ENCODE measurements around the gene CNPY2.
A peak's percentile ranks its signal among the peaks of the same experiment; 100 is the strongest.
"Not testable (repeated sequence)": the region's sequence is repeated elsewhere in the genome, so short reads cannot be mapped to it uniquely, and the experiment has no call there.

CNPY2 gene

DNA sequence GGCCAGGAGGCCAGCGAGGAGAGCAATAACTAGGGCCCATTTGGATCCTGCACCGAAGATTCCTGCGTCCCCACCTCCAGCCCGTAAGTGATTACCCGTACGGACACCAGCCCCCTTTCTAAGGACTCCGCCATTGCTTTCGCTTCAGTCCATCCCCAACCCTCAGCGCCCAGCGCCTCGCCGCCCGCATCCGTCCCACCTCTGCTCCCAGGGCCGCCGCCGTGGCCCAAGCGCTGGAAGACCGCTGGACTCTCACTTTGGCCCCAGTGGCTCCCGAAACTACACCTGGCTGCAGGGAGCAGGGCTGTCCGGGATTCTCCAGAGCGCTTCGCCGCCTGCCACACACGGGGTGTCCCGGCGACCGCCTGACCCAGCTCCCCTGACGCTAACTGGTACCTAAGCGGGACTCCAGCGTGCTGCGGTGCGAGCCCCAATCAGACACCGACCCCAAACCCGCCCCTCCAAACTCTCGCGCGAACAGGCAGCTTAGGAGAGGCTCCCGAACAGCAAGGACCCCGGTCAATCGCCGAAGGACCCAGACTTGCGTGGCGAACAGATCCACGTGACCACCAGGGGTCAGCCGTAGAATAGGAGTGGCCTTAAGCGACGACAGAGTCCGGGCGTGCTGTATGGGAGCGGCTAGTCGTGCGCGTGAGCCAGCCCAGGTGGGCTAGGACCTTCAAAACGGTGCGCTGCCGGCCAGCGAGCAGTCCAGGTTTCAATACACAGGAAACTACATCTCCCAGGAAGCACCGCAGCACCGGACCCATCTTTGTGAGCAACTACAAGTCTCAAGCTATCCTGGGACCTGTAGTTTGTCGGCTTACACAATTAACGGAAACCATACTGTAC lies at the start of gene CNPY2:
TSS of gene CNPY2 (minus strand) at position 367 of the 852 bp plus-strand sequence. CDS start 771 bp downstream, outside the sequence.
- peak; percentile 98 for DNase-seq

DNA sequence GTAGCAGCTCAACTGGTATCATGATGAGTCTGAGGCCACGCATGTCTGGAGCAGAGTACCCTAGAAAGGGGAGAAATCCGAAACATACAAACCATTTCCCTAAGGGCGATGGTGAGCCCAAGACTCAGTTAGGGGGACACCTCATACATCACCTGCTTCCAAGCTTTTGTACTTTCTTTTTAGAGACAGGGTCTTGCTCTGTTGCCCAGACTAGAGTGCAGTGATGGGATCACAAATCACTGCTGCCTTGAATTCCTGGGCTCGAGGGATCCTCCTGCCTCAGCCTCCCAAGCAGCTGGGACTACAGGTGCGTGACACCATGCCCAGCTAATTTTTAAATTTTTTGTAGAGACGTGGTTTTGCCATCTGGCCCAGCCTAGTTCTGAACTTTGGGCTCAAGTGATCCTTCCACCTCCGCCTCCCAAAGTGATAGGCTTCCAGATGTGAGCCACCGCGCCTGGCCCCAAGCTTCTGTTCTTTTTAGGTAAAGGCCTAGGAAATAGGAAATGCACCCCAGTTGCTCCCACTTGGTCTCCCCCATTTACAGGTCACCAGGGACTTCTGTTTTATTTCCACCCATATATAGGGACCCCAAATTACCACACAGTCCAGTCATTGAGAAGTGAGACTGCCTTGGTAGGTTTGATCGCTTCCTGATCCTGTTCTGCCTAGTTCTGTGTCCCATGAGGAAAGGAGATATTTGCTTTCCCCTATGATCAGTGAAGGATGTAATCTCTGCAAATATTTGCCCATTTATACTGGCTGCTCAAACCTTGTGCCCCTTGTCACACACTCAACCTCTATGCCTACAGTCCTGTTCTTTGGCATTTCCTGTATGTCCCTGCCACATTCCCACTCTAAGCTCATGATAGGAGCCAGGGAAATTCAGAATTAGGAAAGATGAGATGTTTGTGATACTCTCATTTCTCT lies 46.6 kb upstream of the CNPY2 start, which contains the start of gene APOF:
TSS of gene APOF (minus strand) at position 728 of the 930 bp plus-strand sequence. CDS start at position 616, 112 bp downstream.
- DNase-seq = no peak

DNA sequence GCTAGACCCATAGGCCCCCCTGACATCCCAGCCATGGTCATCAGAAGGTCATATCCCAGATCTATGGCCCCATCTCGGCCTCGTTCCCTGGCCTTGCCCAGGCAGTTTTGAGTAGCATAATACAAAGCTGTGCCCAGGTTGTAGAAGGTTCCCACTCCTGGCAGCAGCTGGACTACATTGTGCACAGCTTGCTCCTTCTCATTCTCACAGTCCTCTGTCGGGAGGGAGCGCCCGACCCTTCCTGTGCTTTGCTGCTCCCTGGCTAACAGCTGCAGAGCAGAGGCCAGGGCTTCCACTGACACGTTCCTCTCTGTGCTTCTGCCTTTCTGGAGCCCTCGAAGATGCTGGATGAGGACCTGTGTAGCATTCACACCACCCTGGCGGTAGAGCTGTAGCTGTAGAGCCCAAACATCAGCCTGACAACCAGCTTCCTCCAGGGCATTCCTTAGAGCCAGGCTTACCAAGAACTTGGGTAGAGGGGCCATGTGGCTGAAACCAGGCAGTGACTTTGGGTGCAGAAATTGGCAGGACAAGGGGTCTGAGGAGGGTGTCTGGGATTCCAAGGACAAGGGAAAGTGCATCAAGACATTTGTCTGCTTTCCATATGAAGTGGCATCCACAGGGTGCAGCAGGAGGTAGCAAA lies 45.8 kb upstream of the CNPY2 start:
- no peak for DNase-seq

DNA sequence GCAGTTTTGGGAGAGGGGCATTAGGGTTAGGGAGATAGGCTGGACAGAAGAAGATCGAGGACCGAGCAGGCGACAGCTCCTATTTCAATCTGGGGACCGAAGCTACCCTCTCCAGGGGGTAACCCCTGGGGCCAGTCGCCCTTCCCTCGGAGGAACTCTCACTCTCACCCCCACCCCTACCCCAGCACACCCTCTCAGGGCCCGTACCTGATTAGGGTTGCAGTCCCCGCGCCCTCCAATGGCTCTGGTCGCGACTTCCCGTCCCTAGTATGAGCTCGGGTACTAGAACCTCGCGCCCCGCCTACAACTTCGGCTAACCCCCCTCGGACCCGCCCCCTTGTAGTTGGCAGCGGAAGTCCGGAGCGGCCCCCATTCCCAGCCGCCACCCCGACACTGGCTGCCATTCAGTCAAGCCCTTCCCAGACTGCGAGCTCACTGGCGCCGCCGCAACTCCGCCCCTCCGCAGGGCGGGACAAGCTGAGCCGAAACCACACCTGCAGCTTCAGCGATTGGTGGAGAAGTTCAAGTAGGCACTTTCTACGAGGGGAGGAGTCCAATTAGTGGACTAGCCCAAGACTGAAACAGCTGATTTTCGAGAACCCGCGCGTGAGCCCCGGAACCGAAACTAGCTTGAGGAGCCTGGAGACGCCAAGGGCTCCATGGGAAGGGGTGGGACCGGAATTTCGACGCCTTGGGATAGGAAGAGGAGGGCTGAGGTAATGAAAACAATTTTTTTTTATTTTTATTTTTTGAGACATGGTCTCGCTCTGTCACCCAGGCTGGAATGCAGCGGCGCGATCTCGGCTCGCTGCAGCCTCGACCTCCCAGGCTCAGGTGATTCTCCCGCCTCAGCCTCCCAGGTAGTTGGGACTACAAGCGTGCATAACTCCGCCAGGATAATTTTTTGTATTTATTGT lies 44.3 kb upstream of the CNPY2 start, which contains the start of gene STAT2:
TSS of gene STAT2 (minus strand) at position 257 of the 917 bp plus-strand sequence. CDS start 3,536 bp downstream, outside the sequence.
- peak; percentile 100 for DNase-seq

DNA sequence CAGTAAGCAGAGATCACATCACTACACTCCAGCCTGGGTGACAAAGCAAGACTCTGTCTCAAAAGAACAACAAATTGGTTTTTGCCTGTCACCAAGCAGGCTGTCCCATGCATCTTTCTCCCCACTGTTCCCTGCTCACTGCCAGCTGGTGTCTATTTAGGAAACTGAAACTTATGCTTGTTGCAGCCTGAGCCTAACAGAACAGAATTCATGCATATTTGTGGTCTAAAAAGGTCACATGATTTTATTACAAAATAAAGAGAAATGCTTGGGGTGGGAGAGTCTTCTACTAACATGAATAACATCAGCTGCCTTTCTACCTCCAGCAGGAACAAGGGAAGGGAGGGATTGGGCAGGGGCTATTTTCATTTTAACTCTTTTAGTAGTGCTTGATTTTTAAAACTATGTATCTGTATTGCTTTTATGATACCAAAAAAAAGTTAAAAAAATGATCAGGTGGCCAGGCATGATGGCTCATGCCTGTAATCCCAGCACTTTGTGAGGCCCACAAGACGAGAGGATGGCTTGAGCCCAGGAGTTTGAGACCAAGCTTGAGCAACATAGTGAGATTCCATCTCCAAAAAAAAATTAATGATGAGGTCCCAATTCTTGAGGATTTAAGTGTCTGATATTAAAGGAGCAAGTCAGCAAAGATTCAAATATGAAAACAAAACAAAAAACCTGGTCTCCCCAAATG lies 43.2 kb upstream of the CNPY2 start:
- no peak for DNase-seq

DNA sequence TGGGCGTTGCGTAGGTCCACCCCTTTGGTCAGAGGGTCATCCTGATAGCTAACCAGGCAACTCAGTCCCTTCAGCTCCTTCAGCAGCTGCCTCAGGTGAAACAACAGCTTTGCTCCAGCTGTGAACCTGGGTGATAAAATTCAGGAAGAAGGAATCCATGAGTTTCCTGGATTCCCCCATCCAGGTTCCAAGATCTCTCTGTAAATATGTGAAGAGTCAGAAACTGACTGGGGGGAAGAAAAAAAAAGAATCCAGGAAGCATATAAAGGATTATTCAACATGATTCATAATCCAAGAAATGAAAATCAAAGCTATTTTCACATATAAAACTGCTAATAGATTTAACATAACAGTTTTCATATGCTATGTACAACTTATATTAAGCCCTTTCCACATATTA lies 35.5 kb upstream of the CNPY2 start:
- DNase-seq = no peak

DNA sequence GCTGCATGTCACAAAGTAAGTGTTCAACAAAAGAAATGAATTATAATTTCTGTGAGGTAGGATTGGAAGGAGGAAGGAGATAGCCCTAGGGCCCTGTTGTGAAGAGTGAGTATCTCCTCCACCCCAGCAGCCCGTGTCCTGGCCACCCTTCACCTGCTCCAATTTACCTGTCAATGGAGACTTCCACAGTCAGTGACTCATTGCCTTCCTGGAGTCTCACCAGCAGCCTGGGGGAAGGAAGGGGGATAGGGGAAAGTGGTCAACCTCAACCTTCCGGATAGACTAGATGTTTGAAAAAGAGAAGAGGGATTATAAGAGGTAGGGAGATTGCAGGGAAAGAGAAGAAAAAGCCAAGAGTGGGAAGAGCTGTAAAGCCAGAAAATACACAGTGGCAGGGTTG lies 34.9 kb upstream of the CNPY2 start:
- DNase-seq = no peak

DNA sequence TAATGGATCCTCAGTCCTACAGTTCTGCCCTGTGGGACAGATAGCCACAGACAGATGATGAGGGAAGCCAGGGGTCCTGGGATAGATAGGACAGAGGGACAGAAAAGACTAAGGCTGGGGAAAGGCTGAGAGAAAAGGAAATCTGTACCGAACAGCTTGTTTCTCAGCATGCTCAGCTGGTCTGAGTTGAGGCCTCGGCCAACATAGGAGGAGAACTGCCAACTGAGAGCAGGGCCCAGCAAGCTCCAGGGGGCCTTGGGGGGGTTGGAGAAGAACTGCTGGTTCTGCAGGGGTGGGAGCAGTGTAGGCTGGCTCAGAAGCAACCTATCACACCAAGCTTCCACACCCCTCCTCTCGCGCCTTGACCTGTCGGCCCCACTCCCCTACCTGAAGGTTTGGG lies 33.0 kb upstream of the CNPY2 start:
- no peak for DNase-seq

DNA sequence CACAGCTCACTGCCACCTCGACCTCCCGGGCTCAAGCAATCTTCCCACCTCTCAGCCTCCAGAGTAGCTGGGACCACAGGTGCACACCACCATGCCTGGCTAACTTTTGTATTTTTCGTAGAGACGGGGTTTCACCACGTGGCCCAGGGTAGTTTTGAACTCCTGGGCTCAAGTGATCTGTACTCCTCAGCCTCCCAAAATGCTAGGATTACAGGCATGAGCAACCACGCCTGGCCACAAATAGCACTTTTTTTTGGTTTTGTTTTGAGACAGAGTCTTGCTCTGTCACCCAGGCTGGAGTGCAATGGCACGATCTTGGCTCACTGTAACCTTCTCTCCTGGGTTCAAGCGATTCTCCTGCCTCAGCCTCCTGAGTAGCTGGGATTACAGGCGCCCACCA lies 31.5 kb upstream of the CNPY2 start:
- not testable (repeated sequence) for DNase-seq

DNA sequence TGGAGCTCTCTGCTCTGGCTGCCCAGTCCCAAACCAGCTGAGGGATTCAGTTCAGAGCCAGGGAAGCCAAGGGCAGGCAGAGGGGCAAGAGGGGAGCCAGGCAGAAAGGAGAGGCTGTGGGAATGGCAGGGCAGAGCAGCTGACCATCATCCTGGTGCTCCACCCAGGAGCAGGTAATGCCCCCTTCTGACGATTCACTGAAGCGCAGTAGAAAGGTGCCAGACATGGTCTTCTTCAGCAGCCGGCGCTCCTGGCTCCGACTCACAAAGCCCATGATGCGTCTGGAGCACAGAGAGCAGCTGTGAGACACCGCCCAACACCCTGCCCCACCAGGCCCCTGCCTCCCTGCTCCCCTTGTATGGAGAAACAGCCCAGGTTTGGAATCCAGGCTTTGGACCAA lies 30.9 kb upstream of the CNPY2 start:
- no peak for DNase-seq

DNA sequence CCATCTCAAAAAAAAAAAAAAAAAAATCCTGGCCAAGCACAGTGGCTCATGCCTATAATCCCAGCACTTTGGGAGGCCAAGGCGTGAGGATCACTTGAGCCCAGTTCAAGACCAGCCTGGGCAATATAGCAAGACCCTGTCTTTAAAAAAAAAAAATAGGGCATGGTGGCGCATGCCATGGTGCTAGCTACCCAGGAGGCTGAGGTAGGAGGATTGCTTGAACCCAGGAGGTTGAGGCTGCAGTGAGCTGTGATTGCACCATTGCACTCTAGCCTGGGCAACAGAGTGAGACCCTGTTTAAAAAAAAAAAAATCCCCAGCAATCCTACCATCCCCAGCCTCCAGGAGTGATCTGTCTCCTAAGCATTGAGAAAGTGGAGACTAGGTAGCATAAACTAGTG lies 26.5 kb upstream of the CNPY2 start:
- not testable (repeated sequence) for DNase-seq

DNA sequence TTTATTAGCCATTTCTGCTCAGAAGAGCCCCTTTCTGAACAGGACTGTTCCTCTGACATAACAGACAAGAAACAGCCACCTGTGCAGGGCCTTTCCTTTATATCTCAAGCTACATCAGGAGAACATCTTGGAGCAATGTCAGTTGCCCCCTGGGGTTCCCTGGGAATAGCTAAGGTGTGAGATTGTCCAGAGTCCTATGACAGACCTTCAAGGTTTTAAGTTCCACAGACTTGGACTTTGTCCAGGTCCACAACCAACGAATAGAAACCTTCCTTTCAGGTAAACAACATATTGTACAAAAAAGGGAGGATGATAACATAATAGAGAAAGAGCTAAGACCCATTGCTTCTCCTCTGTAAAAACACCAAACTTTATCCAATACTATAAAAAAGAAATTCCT lies 25.8 kb upstream of the CNPY2 start:
- DNase-seq = no peak

DNA sequence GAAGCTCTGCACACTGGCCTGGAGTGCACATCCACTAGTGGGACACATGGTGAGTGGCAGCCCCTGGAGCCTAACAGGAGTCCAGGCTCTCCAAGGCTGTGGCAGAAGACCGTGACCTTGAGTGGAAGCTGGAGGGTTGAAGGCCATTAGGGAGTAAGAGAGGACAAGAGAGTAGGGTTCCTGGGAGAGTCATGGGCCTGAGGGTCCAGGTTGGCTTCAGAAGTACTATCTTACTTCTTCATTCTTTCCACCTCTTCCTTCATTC lies 23.3 kb upstream of the CNPY2 start:
- DNase-seq = no peak

DNA sequence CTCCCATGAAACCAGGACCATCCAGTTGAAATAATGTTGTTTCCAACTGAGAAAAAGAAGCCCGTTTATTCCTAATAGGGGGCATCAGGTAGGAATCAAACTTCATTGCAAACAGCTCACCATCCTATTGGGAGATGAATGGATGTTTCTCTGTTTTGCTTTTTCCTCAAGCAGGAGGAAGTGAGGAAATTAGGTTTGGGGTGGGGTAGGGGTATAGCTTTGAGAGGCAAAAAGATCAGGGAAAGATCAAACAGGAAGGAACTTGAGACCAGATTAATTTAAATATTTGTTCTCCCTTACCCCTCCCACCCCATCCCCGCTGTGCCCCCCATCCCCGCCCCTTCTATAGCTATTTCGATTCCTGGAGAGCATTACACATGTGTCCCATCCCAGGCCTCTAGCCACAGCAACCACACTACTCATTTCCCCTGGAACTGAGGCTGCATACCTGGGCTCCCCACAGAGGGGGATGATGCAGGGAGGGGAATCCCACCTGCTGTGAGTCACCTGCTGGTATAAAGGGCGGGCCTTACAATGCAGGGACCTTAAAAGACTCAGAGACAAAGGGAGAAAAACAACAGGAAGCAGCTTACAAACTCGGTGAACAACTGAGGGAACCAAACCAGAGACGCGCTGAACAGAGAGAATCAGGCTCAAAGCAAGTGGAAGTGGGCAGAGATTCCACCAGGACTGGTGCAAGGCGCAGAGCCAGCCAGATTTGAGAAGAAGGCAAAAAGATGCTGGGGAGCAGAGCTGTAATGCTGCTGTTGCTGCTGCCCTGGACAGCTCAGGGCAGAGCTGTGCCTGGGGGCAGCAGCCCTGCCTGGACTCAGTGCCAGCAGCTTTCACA lies 22.7 kb upstream of the CNPY2 start, which contains the start of gene IL23A:
TSS of gene IL23A (plus strand) at position 577 of the 850 bp plus-strand sequence. CDS start at position 738, 161 bp downstream.
- no peak for DNase-seq

DNA sequence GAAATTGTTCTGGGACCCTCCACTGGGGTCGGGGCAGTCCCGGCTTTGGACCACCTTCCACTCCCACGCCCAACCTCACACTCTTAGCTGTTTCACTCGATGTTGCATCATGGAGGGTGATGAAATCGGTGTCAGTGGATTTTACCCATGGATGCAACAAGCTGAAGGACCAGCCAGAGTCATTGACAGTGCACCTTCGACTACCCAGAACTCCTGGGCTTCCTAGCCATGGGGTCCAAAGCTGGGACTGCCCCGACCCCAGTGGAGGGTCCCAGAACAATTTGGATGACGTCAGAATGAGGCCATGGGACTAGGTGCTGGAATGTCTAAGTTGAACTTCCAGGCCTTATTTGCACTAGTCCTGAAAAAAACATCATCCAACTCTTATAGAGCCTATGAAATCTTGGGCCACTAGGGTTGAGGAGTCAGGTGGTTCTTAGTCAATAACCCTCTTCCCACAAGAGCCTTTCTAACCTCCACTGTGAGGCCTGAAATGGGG lies 22.0 kb upstream of the CNPY2 start:
- DNase-seq = no peak

DNA sequence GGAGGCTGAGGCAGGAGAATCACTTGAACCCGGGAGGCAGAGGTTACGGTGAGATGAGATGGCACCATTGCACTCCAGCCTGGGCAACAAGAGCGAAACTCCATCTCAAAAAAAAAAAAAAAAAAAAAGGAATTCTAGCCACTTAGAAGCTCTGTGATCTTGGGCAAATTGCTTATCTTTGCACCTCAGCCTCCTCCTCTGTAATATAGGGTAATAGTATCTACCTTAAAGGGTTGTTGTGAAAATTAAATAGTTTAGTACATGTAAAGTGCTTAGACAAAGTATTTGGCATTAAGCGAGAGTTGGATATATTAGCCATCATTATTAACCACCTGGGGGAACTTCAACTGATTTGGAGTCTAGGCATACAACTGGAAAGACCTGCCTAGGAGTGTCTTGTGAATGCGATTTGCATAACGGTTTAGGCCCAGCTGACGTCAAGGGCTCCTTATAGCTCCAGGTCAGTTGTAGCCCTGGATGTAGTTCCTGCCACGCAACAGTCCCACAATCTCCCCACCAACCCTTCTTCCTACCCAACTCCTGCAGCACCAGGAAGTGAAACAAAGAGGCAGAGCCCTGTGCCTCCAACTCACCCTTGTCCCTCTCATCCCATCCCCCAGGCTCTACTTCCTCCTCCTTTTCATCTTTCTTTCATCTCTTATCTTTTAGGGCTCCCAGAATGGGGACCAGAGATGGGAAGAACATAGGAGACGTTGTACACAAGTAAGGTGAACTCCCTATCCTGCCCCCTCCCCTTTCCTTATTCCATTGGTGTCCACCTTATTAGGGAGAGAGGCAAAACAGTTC lies 20.8 kb upstream of the CNPY2 start:
- no peak for DNase-seq

DNA sequence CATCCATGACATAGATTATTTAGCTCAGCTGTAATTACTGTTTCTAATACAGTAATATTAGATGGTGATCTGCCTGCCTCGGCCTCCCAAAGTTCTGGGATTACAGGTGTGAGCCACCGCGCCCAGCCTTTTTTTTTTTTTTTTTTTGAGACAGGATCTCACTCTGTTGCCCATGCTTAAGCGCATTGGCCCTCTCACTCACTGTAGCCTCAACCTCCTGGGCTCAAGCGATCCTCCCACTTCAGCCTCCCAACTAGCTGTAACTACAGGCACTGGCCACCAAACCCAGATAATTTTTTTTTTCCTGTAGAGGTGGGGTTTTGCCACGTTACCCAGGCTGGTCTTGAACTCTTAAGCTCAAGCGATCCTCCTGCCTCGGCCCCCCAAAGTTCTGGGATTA lies 19.7 kb upstream of the CNPY2 start:
- DNase-seq = not testable (repeated sequence)

DNA sequence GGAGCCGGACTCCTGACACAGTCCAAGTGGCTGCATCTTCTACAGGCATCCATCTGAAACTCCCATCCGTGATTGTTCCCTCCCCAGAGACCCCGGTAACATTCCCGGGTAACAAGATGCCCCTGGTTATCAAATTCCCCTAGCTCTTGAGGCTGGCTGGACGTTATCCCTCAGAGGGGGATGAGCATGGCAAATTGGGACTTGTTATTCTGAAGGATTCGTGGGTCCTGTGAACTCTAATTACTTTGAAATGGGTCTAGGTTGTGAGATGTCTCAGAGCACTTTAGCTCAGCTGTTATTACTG lies 18.7 kb upstream of the CNPY2 start:
- DNase-seq = no peak

Data from left hindlimb (tissue), 1 donor.